Measurements from ENCODE around the gene ODAD3. TPM values are rescaled to one million over a fixed set of nuclear protein-coding genes. Genes with fewer than 3 reads are reported as not detected.

ODAD3 gene
- total RNA-seq, 1 experiment from 2014 or later, result 0.52 TPM

- BruUV-seq (replicated peaks), result no TSS peak
- no peak overlapping the region for H3K27ac ChIP-seq (ENCODE audit: low read depth, low read length)
- H3K9me2 ChIP-seq (ENCODE audit: insufficient read depth), result no peaks in the 10 kb centered on the region
- H3K4me2 ChIP-seq (ENCODE audit: low read length), result no peak overlapping the region
- H3K9me3 ChIP-seq (ENCODE audit: control insufficient read depth in 1 of 2, insufficient read depth in 1 of 2, low read depth in 1 of 2, low read length in 2 of 2), result no peaks in the 10 kb centered on the region
- peaks cover 7 to 15% of the 10 kb centered on the region in 2 experiments; a peak in 2 of 4 replicates for H3K36me3 ChIP-seq (ENCODE audit: control insufficient read depth in 1 of 2, insufficient read depth in 2 of 2, low read length in 2 of 2)
- DNase-seq (ENCODE audit: low read depth, low spot score), result no peak
- no peaks in the 10 kb centered on the region for H3K79me2 ChIP-seq (ENCODE audit: insufficient read depth, low read length)
- TF ChIP-seq EZH2 (IDR thresholded peaks at IDR 0.05), result no peak
- no peak for TF ChIP-seq ATF3 (IDR thresholded peaks at IDR 0.05)
- TF ChIP-seq CEBPB (IDR thresholded peaks at IDR 0.05; ENCODE audit: low read depth), result no peak
- TF ChIP-seq ZNF274 (IDR thresholded peaks at IDR 0.05; ENCODE audit: low read depth, low read length), result no peak
- no peak for TF ChIP-seq EGR1 (IDR thresholded peaks at IDR 0.05; ENCODE audit: low read depth)
- H3K4me3 ChIP-seq (replicated peaks in 1 of 2; ENCODE audit: low read depth in 1 of 2, low read length in 2 of 2), result no peak overlapping the region
- no peak for ATAC-seq
- H4K20me1 ChIP-seq (ENCODE audit: insufficient read depth), result no peaks in the 10 kb centered on the region
- no peaks in the 10 kb centered on the region for H3K4me1 ChIP-seq (ENCODE audit: control insufficient read depth in 1 of 2, insufficient read depth in 2 of 2, low read length in 2 of 2)
- POLR2A ChIA-PET, result no interaction called here
- H2AFZ ChIP-seq (ENCODE audit: low read depth, low read length, poor library complexity, severe bottlenecking), result no peak overlapping the region
- RAD21 ChIA-PET (ENCODE audit: low non-redundant PET in 1 of 2, low total read pairs in 2 of 2, uncharacterized antibody in 2 of 2, unreplicated experiment in 2 of 2), result no interaction called here
- intact Hi-C loops (cut with micrococcal nuclease), result no loop called here
- no peak overlapping the region for H3K9ac ChIP-seq (ENCODE audit: low read length)
- no peaks in the 10 kb centered on the region for H3K27me3 ChIP-seq (ENCODE audit: insufficient read depth, low read length)
- CTCF ChIA-PET, result interaction anchor here (0.7 to 1.7 kb wide), 7 partner anchors 9 to 158 kb away, joined by 3 to 7 read pairs (median 3); partner anchors contain the start of genes ODAD3, PRKCSH and SWSAP1
These were observed 17.1 kb upstream of the ODAD3 start for GRCh38 chr19:11451871-11452619.

GRCh38 chr19:11451327-11451870 lies 16.5 kb upstream of the ODAD3 start:
- no peak for ATAC-seq
- BruUV-seq (replicated peaks), result no TSS peak
- Histone ChIP-seq H3K9me2 (ENCODE audit: insufficient read depth) (no peaks in the 10 kb centered on the region), H3K4me3 (replicated peaks in 1 of 2; ENCODE audit: low read depth in 1 of 2, low read length in 2 of 2) (no peak overlapping the region), H3K9me3 (ENCODE audit: control insufficient read depth in 1 of 2, insufficient read depth in 1 of 2, low read depth in 1 of 2, low read length in 2 of 2) (no peaks in the 10 kb centered on the region), H3K27ac (ENCODE audit: low read depth, low read length) (no peak overlapping the region), H3K27me3 (ENCODE audit: insufficient read depth, low read length) (no peaks in the 10 kb centered on the region), H3K9ac (ENCODE audit: low read length) (no peak overlapping the region), H3K4me1 (ENCODE audit: control insufficient read depth in 1 of 2, insufficient read depth in 2 of 2, low read length in 2 of 2) (no peaks in the 10 kb centered on the region), H4K20me1 (ENCODE audit: insufficient read depth) (no peaks in the 10 kb centered on the region), H3K36me3 (ENCODE audit: control insufficient read depth in 1 of 2, insufficient read depth in 2 of 2, low read length in 2 of 2) (peaks cover 7 to 21% of the 10 kb centered on the region in 2 experiments; a peak in 2 of 4 replicates), H3K79me2 (ENCODE audit: insufficient read depth, low read length) (no peaks in the 10 kb centered on the region), H2AFZ (ENCODE audit: low read depth, low read length, poor library complexity, severe bottlenecking) (no peak overlapping the region), H3K4me2 (ENCODE audit: low read length) (no peak overlapping the region)
- ChIA-PET CTCF (interaction anchor here (1.1 to 1.7 kb wide), 2 partner anchors 70 to 158 kb away, joined by 4 to 7 read pairs; no protein-coding TSS in a partner anchor), RAD21 (ENCODE audit: low non-redundant PET in 1 of 2, low total read pairs in 2 of 2, uncharacterized antibody in 2 of 2, unreplicated experiment in 2 of 2) (no interaction called here), POLR2A (no interaction called here)
- no peak for DNase-seq (ENCODE audit: low read depth, low spot score)
- intact Hi-C loops (cut with micrococcal nuclease), result no loop called here
- TF ChIP-seq POLR2A (IDR thresholded peaks at IDR 0.05; ENCODE audit: borderline replicate concordance, extremely low read depth, insufficient read depth, insufficient read length) (no peak), SP1 (IDR thresholded peaks at IDR 0.05; ENCODE audit: low read depth) (no peak), ZNF274 (IDR thresholded peaks at IDR 0.05; ENCODE audit: low read depth, low read length) (no peak), POLR2AphosphoS5 (IDR thresholded peaks at IDR 0.05; ENCODE audit: low read depth, low read length) (no peak), EGR1 (IDR thresholded peaks at IDR 0.05; ENCODE audit: low read depth) (no peak), YY1 (IDR thresholded peaks at IDR 0.05; ENCODE audit: extremely low read depth, insufficient replicate concordance, low read depth, low read length) (no peak), MAX (IDR thresholded peaks at IDR 0.05) (no peak), JUND (IDR thresholded peaks at IDR 0.05) (no peak), ZBTB33 (IDR thresholded peaks at IDR 0.05; ENCODE audit: extremely low read depth, insufficient replicate concordance, low read length) (no peak), FOSL1 (IDR thresholded peaks at IDR 0.05; ENCODE audit: low read depth) (no peak), EZH2phosphoT487 (IDR thresholded peaks at IDR 0.05; ENCODE audit: borderline replicate concordance) (no peak), ELF1 (IDR thresholded peaks at IDR 0.05; ENCODE audit: borderline replicate concordance, low read depth) (no peak), CEBPB (IDR thresholded peaks at IDR 0.05; ENCODE audit: low read depth) (no peak), CBX3 (IDR thresholded peaks at IDR 0.05; ENCODE audit: low read depth) (no peak)
